ENCODE measurements around the gene C1orf198.

GRCh38 chr1:230907472-230908205, 39.3 kb upstream of the C1orf198 start:
- TF ChIP-seq, protein P1, sequence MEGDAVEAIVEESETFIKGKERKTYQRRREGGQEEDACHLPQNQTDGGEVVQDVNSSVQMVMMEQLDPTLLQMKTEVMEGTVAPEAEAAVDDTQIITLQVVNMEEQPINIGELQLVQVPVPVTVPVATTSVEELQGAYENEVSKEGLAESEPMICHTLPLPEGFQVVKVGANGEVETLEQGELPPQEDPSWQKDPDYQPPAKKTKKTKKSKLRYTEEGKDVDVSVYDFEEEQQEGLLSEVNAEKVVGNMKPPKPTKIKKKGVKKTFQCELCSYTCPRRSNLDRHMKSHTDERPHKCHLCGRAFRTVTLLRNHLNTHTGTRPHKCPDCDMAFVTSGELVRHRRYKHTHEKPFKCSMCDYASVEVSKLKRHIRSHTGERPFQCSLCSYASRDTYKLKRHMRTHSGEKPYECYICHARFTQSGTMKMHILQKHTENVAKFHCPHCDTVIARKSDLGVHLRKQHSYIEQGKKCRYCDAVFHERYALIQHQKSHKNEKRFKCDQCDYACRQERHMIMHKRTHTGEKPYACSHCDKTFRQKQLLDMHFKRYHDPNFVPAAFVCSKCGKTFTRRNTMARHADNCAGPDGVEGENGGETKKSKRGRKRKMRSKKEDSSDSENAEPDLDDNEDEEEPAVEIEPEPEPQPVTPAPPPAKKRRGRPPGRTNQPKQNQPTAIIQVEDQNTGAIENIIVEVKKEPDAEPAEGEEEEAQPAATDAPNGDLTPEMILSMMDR (IDR thresholded peaks at IDR 0.05; ENCODE audit: control extremely low read depth in 1 of 3, insufficient read depth in 1 of 3, low read depth in 1 of 3, low read length in 3 of 3): no peak
- TF ChIP-seq SUZ12 (IDR thresholded peaks at IDR 0.05; ENCODE audit: low read length): no peak
- TF ChIP-seq EZH2 (IDR thresholded peaks at IDR 0.05; ENCODE audit: low read depth, low read length, severe bottlenecking): no peak
- no peak for TF ChIP-seq GABPA (IDR thresholded peaks at IDR 0.05; ENCODE audit: borderline replicate concordance, insufficient read depth, low read length)
- no peak for TF ChIP-seq POLR2A (IDR thresholded peaks at IDR 0.05; ENCODE audit: control extremely low read depth in 1 of 2, low read depth in 2 of 2, low read length in 2 of 2)
- TF ChIP-seq, protein P2, sequence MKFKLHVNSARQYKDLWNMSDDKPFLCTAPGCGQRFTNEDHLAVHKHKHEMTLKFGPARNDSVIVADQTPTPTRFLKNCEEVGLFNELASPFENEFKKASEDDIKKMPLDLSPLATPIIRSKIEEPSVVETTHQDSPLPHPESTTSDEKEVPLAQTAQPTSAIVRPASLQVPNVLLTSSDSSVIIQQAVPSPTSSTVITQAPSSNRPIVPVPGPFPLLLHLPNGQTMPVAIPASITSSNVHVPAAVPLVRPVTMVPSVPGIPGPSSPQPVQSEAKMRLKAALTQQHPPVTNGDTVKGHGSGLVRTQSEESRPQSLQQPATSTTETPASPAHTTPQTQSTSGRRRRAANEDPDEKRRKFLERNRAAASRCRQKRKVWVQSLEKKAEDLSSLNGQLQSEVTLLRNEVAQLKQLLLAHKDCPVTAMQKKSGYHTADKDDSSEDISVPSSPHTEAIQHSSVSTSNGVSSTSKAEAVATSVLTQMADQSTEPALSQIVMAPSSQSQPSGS (IDR thresholded peaks at IDR 0.05; ENCODE audit: low read length): no peak
- TF ChIP-seq YY1 (IDR thresholded peaks at IDR 0.05; ENCODE audit: low read depth, low read length): no peak
- no peak for TF ChIP-seq JUN (IDR thresholded peaks at IDR 0.05; ENCODE audit: low read depth, low read length)
- no peak for TF ChIP-seq KDM4A (IDR thresholded peaks at IDR 0.05; ENCODE audit: low read depth, low read length, severe bottlenecking)
- TF ChIP-seq CREB1 (IDR thresholded peaks at IDR 0.05): no peak
- no peak for TF ChIP-seq RAD21 (IDR thresholded peaks at IDR 0.05 in 1 of 2, conservative IDR thresholded peaks at IDR 0.05 in 1 of 2; ENCODE audit: low read depth in 2 of 2, low read length in 2 of 2)
- no peak for TF ChIP-seq RFX5 (IDR thresholded peaks at IDR 0.05; ENCODE audit: borderline replicate concordance, low read depth, low read length)
- no peak for TF ChIP-seq SIX5 (IDR thresholded peaks at IDR 0.05; ENCODE audit: low read depth, low read length)
